ENCODE data around the gene ALDH4A1.
"Not testable (repeated sequence)": the region's sequence is repeated elsewhere in the genome, so short reads cannot be mapped to it uniquely, and the experiment has no call there.

DNA sequence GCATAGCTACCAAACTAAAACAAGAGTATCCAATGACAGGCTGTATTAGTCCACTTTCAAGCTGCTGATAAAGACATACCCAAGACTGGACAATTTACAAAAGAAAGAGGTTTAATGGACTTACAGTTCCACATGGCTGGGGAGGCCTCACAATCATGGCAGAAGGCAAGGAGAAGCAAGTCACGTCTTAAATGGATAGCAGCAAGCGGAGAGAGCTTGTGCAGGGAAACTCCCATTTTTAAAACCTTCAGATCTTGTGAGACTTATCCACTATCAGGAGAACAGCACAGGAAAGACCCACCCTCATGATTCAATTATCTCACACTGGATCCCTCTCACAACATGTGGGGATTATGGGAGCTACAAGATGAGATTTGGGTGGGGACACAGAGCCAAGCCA, 54.6 kb downstream of the ALDH4A1 start:
- not testable (repeated sequence) for TF ChIP-seq POLR2A (IDR thresholded peaks at IDR 0.05; ENCODE audit: low read depth, low read length); POLR2AphosphoS5 (IDR thresholded peaks at IDR 0.05; ENCODE audit: low read depth, low read length); TAF1 (IDR thresholded peaks at IDR 0.05; ENCODE audit: borderline replicate concordance, low read depth, low read length)
